NOMO-1 treated with DMSO at 0.1 percent for 48 hours (cell line): ENCODE results near the gene KCNJ16.

Source experiments
- DNase-seq: peaks from one replicate; lab custom pipeline; 2025; ENCODE audit not compliant: unreplicated experiment; lab: John Stamatoyannopoulos, UW

The KCNJ16 gene

DNA sequence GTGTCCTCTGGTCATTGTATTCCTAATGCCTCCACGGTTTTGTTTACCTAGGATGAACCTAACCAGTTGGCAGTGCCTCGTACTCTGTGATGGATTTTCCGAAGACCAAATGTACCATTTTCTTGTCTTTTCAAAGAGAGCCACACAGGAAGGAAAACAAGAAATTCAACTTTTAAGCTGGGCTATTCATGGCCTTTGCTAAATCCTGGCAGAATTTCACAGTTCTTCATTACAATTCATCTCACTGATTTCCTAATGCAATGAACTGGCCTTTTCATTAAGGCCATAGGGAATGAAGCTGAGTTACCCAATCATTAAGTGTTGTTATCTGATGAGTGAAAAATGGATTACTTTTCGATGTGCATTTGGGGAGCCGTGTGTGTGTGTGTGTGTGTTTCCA lies 7.9 kb upstream of the KCNJ16 start:
- DNase-seq: no peak

DNA sequence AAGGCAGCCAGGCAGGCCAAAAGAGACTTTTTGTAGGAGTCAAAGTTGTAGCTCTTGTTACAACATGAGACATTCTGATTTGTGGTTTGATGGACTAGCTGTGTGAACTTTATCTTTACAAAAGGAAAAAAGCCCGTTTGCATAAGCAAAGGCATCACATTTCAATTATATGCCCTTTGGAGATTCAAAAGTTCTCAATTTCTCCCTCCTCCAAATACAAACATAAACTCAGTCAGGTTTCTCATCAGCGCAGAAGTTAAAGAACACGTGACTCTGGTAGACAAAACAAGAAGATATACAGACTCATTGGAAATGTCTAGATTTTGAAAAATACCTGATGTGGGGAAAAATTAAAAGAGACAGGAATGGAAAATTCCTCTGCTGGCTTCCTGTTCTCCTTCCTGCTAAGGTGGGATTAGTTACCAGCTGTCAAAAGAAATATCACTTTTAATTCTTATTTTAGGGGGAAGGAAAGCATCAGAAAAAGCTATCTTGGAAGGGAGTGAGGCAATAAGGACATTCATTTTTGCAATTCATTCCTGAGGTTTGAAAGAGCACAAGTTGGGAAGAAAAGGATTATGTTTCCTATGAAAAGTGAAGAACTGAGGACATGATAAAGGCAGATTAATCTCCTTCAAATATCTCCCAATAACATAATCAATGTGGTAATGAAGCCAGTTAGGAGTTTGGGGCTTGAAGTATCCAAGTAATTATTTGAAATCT lies 4.6 kb upstream of the KCNJ16 start:
- no peak for DNase-seq

DNA sequence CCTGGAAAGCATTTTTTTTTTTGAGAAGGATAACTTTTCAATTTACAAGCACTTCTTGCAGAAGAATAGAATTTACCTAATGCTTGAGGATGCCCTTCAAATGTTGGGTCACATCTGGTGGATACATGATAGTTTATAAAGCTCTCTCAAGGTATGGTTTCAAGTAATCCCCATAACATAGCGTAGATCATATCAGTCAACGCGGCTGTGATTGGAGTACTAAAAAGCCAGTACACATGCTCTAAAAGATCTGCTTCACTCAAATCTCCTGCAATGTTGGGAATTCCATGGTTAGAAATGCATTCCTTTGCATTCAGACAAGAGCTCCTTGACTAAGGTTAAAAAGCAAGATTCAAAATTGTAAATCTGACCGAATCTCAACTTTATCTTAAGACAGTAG lies 3.9 kb upstream of the KCNJ16 start:
- DNase-seq: no peak

DNA sequence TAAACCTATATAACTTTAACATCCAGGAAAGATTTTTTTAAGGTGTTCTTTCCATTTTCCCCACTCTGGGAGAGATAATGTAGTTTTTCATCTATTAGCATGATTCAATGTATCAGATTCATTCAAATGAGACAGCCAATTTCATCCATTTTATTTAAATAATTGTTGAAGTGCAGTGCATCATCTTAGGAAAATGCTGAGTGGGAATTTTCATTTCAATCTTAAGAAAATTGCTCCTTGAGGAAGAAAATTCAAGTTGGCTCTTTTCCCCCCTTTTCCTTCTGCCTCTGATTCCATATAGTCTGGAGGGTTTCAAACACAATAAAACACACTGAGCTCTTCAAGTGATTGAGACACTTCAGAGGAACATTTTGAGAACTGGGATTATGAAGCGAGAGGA lies 3.4 kb upstream of the KCNJ16 start:
- DNase-seq: no peak

GRCh38 chr17:70072546-70073309 lies 2.3 kb upstream of the KCNJ16 start:
- DNase-seq: peak; percentile 68

GRCh38 chr17:70073310-70073709 lies 1.7 kb upstream of the KCNJ16 start:
- no peak for DNase-seq

DNA sequence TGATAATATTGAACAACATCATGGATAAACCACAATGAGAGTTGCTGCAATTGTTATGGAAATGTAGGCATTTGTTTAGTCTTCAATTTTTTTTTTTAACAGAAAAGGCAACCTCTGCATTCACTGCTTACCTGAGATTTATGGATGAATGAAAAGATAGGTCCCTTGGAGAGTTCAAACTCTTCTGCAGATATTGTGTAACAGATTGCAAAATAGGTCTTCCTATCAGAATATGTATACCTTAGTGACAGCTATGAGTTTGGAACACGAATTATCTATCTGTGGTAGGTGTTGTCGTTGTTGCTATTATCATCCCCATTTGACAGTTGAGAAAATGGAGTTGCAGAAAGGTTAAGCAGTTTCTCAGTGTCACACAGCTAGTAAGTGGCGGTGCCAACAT lies 1.2 kb upstream of the KCNJ16 start:
- DNase-seq: peak; percentile 42

GRCh38 chr17:70074236-70074830 lies 692 bp upstream of the KCNJ16 start:
- DNase-seq: no peak

DNA sequence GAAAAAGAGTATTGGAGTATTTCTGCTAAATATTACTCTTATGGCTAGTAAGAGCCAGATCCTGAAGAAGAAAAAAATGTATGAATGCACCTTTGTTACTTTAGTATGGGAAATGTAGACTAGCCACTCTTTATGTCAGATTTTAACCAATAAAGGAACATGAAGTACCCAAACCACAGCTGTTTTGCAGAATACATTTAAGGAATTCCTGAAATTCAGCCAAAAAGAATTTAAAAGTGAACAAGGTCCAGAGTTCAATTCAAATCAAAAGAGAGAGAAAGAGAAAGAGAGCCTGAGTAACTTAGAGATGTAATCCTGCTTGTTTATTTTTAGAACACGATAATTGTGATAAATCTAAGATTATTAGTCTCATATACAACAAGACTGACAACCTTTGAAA lies 1.2 kb downstream of the KCNJ16 start:
- DNase-seq: no peak

GRCh38 chr17:70076831-70077230 lies 1.8 kb downstream of the KCNJ16 start:
- no peak for DNase-seq

- no peak for DNase-seq
Observed at GRCh38 chr17:70078549-70078948, 3.5 kb downstream of the KCNJ16 start.

- no peak for DNase-seq
Observed at GRCh38 chr17:70078994-70079531, 4.0 kb downstream of the KCNJ16 start.

GRCh38 chr17:70080541-70081347 lies 5.7 kb downstream of the KCNJ16 start:
- DNase-seq: peak; percentile 21

- no peak for DNase-seq
Observed at GRCh38 chr17:70081885-70082284, 6.9 kb downstream of the KCNJ16 start.

DNA sequence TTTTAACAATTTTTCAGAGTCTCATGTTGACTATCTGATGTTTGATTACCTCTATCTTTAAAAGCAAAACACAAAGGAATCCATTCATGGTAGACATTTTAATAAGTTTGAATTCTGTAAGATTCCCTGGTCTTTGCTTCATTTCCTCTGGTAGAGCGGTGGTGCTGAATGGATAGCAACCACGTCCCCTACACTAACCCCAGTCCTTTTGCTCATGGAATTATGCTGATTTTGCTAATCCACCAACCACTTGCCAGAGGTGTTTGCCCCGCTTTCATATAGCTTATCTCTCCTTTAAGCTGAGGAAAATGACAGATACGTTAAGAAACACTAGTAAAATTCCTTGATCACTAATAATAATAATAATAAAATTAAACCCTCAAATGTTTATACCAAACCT lies 9.5 kb downstream of the KCNJ16 start:
- no peak for DNase-seq

GRCh38 chr17:70086516-70086915 lies 11.5 kb downstream of the KCNJ16 start:
- no peak for DNase-seq

- DNase-seq: no peak
Observed at GRCh38 chr17:70089513-70090148, 14.6 kb downstream of the KCNJ16 start.

DNA sequence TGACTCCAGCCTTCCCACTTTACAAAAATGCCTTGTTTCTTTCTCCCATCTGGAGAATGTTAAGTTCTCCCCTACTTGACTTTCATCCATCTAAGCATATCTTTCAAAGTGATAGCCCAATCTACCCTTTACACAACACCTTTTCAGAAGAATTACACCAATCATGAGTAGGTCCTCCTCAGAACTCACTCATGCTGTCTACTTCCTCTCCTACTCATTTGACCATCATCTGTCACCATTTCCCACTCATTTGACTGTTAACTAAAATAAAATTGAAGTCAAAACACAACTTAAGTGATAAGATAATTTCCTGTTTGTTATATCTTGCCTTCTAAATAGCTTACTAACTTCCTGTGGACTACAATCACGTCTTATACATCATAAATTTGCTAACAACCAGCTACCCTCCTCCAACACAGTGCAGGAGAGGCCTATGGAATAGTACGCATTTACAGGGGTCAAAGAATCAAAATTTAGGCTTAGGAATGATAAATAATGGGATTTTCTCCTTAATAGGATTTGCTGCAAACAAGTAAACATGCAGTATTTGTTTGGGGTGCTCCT lies 16.1 kb downstream of the KCNJ16 start:
- DNase-seq: peak; percentile 3

GRCh38 chr17:70091696-70092095 lies 16.7 kb downstream of the KCNJ16 start:
- DNase-seq: no peak

- no peak for DNase-seq
Observed at GRCh38 chr17:70093163-70093562, 18.1 kb downstream of the KCNJ16 start.
